Omental fat pad (tissue), 4 donors: Measurements from ENCODE around the gene USP30. TPM values are rescaled to one million over a fixed set of nuclear protein-coding genes. Genes with fewer than 3 reads are reported as not detected.

ENCODE experiments used
- ATAC-seq: fragments of 150-250 bp; one replicate; pipeline ENCODE4 v1.9.1; 2016; ENCODE audit warnings: mild to moderate bottlenecking, moderate library complexity; ENCODE audit not compliant: low FRiP score
- DNase-seq: peaks from one replicate; pipeline ENCODE4 v3.0.0-alpha.2; 2019; ENCODE audit warnings: low spot score
- CTCF ChIP-seq, 3 donors: fragments of 450-650 bp; IDR thresholded peaks; one replicate each; pipeline ENCODE4 v1.5.1; 2016 to 2017; ENCODE audit warnings: antibody characterized with exemption in 3 of 3, mild to moderate bottlenecking in 3 of 3, moderate library complexity in 2 of 3
- total RNA-seq, 4 donors: library from RNA; depleted of rRNA; stranded (reverse); fragments of >200 nt; gene quantifications; one replicate each; pipeline ENCODE4 v1.1.0, GENCODE V29; 2016

USP30 gene
- total RNA-seq, 4 donors from 2014 or later: 8.8 to 36.2 (median 14.8) TPM

- ATAC-seq (no peak), DNase-seq (no peak)
- TF ChIP-seq CTCF (IDR thresholded peaks at IDR 0.05): no peak
Measured at GRCh38 chr12:109085590-109085989, 33.2 kb downstream of the USP30 start.

GRCh38 chr12:109087250-109087649 is 34.9 kb downstream of the USP30 start:
- TF ChIP-seq CTCF (IDR thresholded peaks at IDR 0.05): no peak
- ATAC-seq: no peak
- no peak for DNase-seq

GRCh38 chr12:109088818-109089217 is 36.4 kb downstream of the USP30 start:
- no peak for TF ChIP-seq CTCF (IDR thresholded peaks at IDR 0.05)
- ATAC-seq (no peak), DNase-seq (no peak)

- DNase-seq (no peak), ATAC-seq (no peak)
- TF ChIP-seq CTCF (IDR thresholded peaks at IDR 0.05): no peak
Measured at GRCh38 chr12:109089683-109090082, 37.3 kb downstream of the USP30 start.

- DNase-seq: no peak
- TF ChIP-seq CTCF (IDR thresholded peaks at IDR 0.05): no peak
- ATAC-seq: no peak
Measured at GRCh38 chr12:109092497-109093021, 40.2 kb downstream of the USP30 start.

GRCh38 chr12:109093022-109093918 is 40.9 kb downstream of the USP30 start, which contains the start of gene ALKBH2:
ALKBH2 (minus strand) TSS chr12:109093472; CDS start chr12:109092786, 686 bp downstream.
- TF ChIP-seq CTCF (IDR thresholded peaks at IDR 0.05): peak in 2 of 3 donors; percentile 53 to 89
- peak; percentile 86 for ATAC-seq

GRCh38 chr12:109097140-109097434 is 44.7 kb downstream of the USP30 start:
- no peak for TF ChIP-seq CTCF (IDR thresholded peaks at IDR 0.05)
- ATAC-seq: no peak
- no peak for DNase-seq

More at GRCh38 chr12:109093022-109093918, 40.9 kb downstream of the USP30 start, which contains the start of gene ALKBH2:
- DNase-seq: peak; percentile 84
